ENCODE results near the gene HLA-A. TPM values are rescaled to one million over a fixed set of nuclear protein-coding genes. Genes with fewer than 3 reads are reported as not detected.
"Not testable (repeated sequence)": the region's sequence is repeated elsewhere in the genome, so short reads cannot be mapped to it uniquely, and the experiment has no call there.

HLA-A gene
- total RNA-seq, 1 experiment from 2014 or later = 1,302 TPM

- in situ Hi-C loops (cut with HindIII; ENCODE audit: low pct_unique_long_range_greater_than_20kb, low sequenced_read_pairs) = no loop called here
Measured at GRCh38 chr6:29953686-29954085, 11.4 kb downstream of the HLA-A start.

GRCh38 chr6:29954272-29954671 lies 11.9 kb downstream of the HLA-A start:
- in situ Hi-C loops (cut with HindIII; ENCODE audit: low pct_unique_long_range_greater_than_20kb, low sequenced_read_pairs) = no loop called here
- no peak for DNase-seq (ENCODE audit: low read depth)

More at GRCh38 chr6:29953686-29954085, 11.4 kb downstream of the HLA-A start:
- peak; percentile 79 for DNase-seq (ENCODE audit: low read depth)

GRCh38 chr6:29955783-29956182 lies 13.5 kb downstream of the HLA-A start:
- peak; percentile 44 for DNase-seq (ENCODE audit: low read depth)
- in situ Hi-C loops (cut with HindIII; ENCODE audit: low pct_unique_long_range_greater_than_20kb, low sequenced_read_pairs) = no loop called here

DNA sequence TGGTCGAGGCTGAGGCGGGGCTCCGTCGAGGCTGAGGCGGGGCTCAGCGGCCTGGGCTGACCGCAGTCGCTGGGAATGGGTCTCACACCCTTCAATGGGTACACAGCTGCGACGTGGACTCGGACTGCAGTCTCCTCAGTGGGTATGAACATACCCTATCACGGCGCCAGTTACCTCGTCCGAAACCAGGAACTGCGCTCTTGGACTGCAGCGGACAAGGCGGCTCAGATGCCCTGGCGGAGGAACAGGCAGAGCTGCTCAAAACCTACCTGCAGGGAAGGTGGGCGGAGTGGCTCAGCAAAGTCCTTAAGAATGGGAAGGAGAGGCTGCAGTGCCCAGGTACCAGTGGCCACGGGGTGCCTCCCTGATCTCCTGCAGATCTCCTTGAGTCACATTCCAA lies 14.2 kb downstream of the HLA-A start:
- DNase-seq (ENCODE audit: low read depth) = no peak
- in situ Hi-C loops (cut with HindIII; ENCODE audit: low pct_unique_long_range_greater_than_20kb, low sequenced_read_pairs) = no loop called here

DNA sequence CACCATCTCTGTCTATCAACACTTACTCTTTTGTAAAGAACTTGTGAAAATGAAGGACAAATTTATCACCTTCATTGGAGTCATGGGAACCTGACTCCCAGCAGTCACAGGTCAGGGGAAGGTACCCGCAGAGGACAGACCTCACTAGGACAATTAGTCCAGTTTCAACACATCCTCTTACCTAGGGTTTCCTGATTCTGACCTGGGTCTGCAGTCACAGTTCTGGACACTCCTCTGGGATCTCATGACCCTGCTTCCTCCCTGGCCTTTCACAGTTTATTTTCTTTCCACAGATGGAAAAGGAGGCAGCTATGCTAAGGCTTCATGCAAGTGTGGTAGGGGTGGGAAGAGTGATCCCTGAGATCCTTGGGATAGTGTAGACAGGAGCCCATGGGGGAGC lies 15.7 kb downstream of the HLA-A start:
- in situ Hi-C loops (cut with HindIII; ENCODE audit: low pct_unique_long_range_greater_than_20kb, low sequenced_read_pairs) = no loop called here
- DNase-seq (ENCODE audit: low read depth) = no peak

DNA sequence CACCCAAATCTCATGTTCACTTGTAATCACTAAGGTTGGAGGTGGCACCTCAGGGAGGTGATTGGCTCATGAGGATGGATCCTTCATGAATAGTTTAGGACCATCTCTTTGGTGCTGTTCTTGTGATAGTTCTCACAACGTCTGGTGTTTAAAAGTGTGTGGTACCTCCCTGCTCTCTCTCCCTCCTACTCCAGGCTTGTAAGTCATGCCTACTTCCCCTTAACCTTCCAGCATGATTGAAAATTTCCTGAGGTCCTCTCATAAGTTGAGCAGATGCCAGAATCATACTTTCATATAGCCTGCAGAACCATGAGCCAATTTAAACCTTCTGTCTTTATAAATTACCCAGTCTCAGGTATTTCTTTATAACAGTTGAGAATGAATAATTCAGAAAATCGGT lies 16.6 kb downstream of the HLA-A start:
- in situ Hi-C loops (cut with HindIII; ENCODE audit: low pct_unique_long_range_greater_than_20kb, low sequenced_read_pairs) = no loop called here
- DNase-seq (ENCODE audit: low read depth) = no peak

DNA sequence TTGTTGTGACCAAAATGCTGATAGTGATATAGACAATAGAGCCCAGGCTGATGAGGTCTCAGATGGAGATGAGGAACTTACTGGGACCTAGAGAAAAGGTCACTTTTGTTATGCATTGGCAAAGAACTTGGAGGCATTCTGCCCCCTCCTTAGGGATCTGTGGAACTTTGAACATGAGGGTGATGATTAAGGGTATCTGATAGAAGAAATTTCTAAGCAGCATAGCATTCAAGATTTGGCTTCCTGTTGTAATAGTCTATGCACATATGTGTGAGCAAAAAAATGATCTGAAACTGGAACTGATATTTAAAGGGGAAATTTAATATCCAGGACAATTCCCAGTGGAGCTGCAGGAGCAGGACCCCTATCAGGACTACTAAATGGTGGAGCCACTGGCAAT lies 17.1 kb downstream of the HLA-A start:
- in situ Hi-C loops (cut with HindIII; ENCODE audit: low pct_unique_long_range_greater_than_20kb, low sequenced_read_pairs) = no loop called here

GRCh38 chr6:29961966-29962365 lies 19.6 kb downstream of the HLA-A start:
- in situ Hi-C loops (cut with HindIII; ENCODE audit: low pct_unique_long_range_greater_than_20kb, low sequenced_read_pairs) = no loop called here
- no peak for DNase-seq (ENCODE audit: low read depth)

More for the DNA sequence above, 17.1 kb downstream of the HLA-A start:
- DNase-seq (ENCODE audit: low read depth) = no peak

- in situ Hi-C loops (cut with HindIII; ENCODE audit: low pct_unique_long_range_greater_than_20kb, low sequenced_read_pairs); DNase-seq (ENCODE audit: low read depth): not testable (repeated sequence)
Measured at GRCh38 chr6:29963697-29964096, 21.4 kb downstream of the HLA-A start.

GRCh38 chr6:29964518-29964886 lies 22.2 kb downstream of the HLA-A start:
- no peak for DNase-seq (ENCODE audit: low read depth)
- in situ Hi-C loops (cut with HindIII; ENCODE audit: low pct_unique_long_range_greater_than_20kb, low sequenced_read_pairs) = no loop called here

- in situ Hi-C loops (cut with HindIII; ENCODE audit: low pct_unique_long_range_greater_than_20kb, low sequenced_read_pairs) = no loop called here
- peak; percentile 93 for DNase-seq (ENCODE audit: low read depth)
Measured at GRCh38 chr6:29964887-29965562, 22.7 kb downstream of the HLA-A start.

DNA sequence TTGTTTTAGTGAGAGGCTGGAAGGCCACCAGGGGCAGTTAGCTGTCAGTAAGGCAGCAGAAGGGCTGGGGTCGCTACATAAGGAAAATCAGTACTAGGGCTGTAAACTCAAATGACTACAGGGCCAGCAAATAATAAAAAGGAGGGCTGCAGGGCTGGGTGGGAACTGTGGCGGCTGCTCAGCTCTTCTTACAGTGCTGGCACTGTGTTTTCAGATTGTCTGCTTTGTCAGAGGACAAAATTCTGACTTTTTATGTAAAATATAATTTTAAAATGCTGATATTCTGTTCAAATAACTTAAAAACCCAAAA lies 23.2 kb downstream of the HLA-A start:
- in situ Hi-C loops (cut with HindIII; ENCODE audit: low pct_unique_long_range_greater_than_20kb, low sequenced_read_pairs) = no loop called here
- DNase-seq (ENCODE audit: low read depth) = no peak

DNA sequence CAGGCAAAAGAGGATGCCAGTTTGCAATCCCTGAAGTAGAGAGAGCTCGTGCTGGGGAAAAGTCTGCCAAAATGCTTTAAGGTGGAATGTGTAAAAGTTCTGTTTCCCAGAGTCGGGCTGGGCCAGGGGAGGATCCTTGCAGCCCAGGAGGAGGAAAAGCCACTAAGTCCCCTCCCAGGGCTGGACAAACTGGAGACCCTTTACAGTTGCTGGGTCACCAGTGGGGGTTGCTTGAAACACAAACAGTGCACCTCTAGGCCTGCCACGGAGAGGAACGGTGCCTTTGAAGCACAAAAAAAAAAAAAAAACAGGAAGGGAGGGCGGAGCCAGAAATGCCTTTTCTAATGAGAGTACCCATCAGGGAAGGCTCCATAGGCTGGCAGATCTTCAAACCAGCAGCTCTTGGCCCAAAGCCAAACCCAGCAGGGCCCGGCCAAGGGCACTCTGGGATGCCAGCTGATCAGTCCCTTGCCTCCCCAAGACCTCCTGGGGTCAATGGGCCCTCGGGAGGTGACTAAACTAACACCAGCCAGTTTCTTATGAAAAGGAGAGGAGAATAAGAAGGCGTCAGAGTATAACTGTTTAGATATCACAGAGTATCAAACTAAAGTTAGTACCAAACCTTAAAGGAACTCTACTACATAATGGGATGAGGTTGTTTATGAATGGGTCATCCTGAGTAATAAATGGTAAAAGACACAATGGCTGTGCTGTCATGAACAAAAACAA lies 23.7 kb downstream of the HLA-A start:
- peak; percentile 98 for DNase-seq (ENCODE audit: low read depth)
- in situ Hi-C loops (cut with HindIII; ENCODE audit: low pct_unique_long_range_greater_than_20kb, low sequenced_read_pairs) = no loop called here

DNA sequence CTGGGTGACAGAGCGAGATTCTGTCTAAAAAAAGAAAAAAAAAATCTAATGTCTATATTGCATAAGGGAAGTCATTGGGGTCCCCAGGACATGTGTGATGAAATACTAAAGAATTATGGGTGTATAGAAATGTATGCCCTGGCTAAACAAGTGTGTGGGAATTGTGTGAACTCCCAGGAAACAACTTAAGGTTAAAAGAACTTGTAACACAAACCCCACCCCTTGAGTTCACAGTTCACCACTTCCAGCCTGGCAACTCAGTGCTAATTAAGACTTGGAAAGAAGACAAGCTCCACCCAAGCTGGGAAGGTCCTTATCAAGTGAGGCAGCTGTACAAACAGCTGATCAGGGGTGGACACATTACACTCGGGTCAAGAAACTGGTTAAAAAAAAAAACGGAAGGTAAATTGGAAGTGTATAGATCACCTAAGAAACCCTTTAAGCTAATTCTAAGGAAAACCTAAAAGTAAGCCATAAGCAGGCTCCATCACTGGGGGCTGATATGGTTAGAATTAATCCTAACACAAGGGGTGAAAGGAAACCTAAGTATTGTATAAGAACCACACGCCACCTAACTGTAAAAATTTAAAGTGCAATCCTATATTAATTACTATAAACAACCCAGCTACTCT lies 25.2 kb downstream of the HLA-A start:
- in situ Hi-C loops (cut with HindIII; ENCODE audit: low pct_unique_long_range_greater_than_20kb, low sequenced_read_pairs) = no loop called here
- peak; percentile 87 for DNase-seq (ENCODE audit: low read depth)

DNA sequence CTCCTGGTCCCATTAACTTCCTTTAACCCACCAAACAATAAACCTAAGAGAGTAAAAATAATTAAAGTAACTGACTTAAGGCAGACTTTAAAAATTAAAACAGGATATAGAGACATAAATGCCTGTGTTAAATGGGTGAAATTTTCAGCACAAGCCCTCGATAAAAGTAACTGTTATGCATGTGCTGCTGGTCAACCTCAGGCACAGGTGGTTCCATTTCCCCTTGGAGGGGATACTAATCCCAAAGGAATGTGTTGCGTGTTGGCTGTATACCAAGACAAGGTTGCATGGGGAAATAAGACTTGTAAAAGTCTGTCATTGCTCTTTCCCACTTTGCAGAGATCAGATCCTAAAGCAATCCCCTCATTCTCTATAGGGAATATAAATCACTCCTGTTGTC lies 25.8 kb downstream of the HLA-A start:
- peak; percentile 62 for DNase-seq (ENCODE audit: low read depth)
- in situ Hi-C loops (cut with HindIII; ENCODE audit: low pct_unique_long_range_greater_than_20kb, low sequenced_read_pairs) = no loop called here

DNA sequence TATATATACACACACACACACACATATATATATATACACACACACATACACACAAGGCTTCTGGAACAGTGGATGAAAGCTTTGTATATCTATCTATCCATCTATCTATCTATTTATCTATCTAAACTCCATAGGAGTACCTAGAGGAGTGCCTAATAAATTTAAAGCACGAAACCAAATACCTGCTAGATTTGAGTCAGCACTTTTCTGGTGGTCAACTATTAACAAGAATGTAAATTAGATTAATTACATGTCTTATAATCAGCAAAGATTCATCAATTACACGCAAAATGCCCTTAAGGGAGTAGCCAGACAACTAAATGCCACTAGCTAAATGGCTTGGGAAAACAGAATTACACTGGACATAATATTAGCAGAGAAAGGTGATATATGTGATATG lies 26.6 kb downstream of the HLA-A start:
- in situ Hi-C loops (cut with HindIII; ENCODE audit: low pct_unique_long_range_greater_than_20kb, low sequenced_read_pairs) = no loop called here
- no peak for DNase-seq (ENCODE audit: low read depth)

DNA sequence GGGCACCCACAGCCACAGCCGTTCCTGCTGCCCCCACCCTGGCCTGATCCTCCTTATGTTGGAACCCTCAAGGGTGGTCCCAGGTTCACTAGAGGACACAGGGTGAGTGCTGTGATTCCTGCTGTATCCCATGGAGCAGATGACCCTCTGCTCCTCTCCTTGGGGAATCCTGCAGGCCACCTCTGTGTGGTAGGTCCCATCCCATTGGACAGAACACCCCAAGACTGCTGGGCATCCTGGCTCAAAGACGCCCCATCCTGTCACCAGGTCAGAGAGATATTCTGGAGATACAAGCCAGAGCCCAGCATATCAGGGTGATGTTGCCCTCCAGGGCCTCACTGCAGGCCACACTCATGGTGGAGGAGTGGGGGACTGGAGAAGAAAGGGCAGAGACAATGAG lies 28.4 kb downstream of the HLA-A start:
- DNase-seq (ENCODE audit: low read depth) = no peak
- in situ Hi-C loops (cut with HindIII; ENCODE audit: low pct_unique_long_range_greater_than_20kb, low sequenced_read_pairs) = no loop called here

- DNase-seq (ENCODE audit: low read depth) = no peak
- in situ Hi-C loops (cut with HindIII; ENCODE audit: low pct_unique_long_range_greater_than_20kb, low sequenced_read_pairs) = no loop called here
Measured at GRCh38 chr6:29974901-29975560, 32.7 kb downstream of the HLA-A start.

DNA sequence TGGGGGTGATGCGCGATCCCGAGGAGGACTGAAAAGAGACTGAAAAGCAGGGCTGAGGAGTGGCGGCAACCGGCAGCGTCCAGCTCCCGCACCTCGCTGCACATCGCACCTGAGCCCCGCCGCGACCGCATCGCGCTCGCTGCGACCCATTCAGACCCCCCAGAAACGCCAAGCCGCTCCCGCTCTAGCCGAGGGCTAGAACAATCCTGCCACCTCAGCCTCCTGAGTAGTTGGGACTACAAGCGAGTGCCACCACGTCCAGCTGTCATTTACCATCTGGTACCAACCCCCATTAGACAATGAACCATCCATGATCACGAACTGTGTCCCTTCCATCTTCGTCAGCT lies 33.2 kb downstream of the HLA-A start:
- DNase-seq (ENCODE audit: low read depth) = no peak
- in situ Hi-C loops (cut with HindIII; ENCODE audit: low pct_unique_long_range_greater_than_20kb, low sequenced_read_pairs) = no loop called here

Data from Caki2 (cell line).